ENCODE measurements around the gene ALPI.
A peak's percentile ranks its signal among the peaks of the same experiment; 100 is the strongest.
"Not testable (repeated sequence)": the region's sequence is repeated elsewhere in the genome, so short reads cannot be mapped to it uniquely, and the experiment has no call there.

The ALPI gene

DNA sequence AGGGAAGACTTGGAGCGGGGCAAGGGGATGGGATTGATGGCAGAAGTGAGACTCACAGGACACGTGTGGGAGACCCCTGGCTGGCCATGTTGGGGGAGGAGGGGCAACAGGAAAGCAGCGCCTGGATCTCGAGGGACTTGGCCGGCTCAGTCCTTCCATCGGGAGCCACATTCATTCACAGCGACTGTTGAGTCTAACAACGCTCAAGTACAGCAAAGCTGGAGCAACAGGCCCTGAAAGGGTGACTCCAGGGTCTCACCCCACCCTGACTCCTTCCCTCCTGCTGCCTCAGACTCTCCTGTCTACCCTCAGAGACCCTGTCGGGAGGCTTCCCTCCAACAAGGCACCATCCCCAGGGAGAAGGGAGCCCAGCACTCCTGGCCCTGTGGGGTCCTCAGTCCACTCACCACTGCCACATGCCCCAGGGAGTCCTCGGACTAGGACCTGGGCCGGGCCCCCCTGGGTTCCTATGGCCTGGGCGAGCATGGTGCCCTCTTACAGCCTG is 14.8 kb upstream of the ALPI start:
- no peak for DNase-seq (ENCODE audit: low read depth)
- no peak for TF ChIP-seq CTCF (conservative IDR thresholded peaks at IDR 0.05; ENCODE audit: low read depth, low read length)
- no peak overlapping the region for H3K4me3 ChIP-seq (ENCODE audit: low read length)

GRCh38 chr2:232441922-232442321 is 14.0 kb upstream of the ALPI start:
- DNase-seq (ENCODE audit: low read depth); H3K4me3 ChIP-seq (ENCODE audit: low read length): not testable (repeated sequence)

- not testable (repeated sequence) for DNase-seq (ENCODE audit: low read depth); H3K4me3 ChIP-seq (ENCODE audit: low read length)
Measured at GRCh38 chr2:232442431-232442830, 13.5 kb upstream of the ALPI start.

DNA sequence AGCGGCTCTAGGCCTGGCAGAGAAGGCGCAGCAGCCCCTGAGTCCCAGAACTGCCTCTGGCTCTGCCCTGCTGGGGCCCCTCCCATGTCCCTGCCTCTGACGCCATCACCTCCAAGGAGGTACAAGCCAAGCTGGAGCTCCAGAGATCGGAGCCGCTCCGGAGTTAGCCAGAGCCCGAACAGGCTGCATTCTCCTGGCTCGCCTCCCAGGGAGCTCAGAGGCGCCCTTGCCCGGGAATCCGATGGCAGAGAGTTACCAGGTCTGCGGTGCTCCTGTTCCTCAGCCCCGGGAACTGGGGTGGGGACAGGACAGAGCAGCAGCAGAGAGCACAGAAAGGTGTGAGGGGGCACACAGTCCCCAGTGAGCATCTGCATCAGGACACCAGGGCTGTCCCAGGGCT is 12.9 kb upstream of the ALPI start:
- H3K4me3 ChIP-seq (ENCODE audit: low read length); DNase-seq (ENCODE audit: low read depth): not testable (repeated sequence)

- H3K4me3 ChIP-seq (ENCODE audit: low read length); DNase-seq (ENCODE audit: low read depth): not testable (repeated sequence)
Measured at GRCh38 chr2:232443669-232444408, 12.1 kb upstream of the ALPI start.

DNA sequence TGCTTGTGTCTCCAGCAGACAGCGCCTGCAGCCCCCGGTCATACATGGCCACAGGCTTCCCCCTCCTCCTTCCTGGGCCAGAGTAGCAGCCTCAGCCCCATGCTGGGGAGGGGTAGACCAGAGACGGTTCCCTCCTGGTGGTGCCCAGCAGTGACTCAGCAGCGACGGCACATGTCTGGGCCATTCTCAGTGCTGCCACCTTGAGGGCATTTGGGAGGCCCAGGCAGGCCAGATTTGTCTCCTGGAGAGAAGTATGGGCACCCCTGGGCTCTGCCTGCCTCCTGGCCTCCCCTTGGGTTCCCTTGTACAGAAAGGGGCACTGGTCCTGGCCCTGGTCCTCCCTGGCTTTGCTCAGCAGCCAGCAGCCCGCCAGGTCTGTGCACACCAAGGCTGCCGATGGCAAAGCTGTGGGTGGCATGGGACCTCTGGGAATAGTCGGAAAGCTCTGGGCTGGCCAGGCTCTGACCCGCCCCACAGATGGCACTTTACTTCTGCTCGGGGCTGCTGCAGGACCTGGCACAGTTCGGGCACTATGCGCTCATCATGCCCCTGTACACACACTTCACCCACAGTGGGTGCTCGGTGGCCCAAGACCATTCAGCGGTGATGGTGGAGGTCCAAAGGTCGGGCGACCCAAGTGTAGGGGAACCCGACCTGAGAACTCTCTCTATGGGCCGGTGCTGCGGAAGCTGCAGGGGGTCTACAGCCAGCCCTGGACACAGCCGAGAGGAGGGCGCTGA is 11.4 kb upstream of the ALPI start:
- TF ChIP-seq CTCF (conservative IDR thresholded peaks at IDR 0.05; ENCODE audit: low read depth, low read length), result peak; percentile 84
- H3K4me3 ChIP-seq (ENCODE audit: low read length), result no peak overlapping the region
- DNase-seq (ENCODE audit: low read depth), result no peak

DNA sequence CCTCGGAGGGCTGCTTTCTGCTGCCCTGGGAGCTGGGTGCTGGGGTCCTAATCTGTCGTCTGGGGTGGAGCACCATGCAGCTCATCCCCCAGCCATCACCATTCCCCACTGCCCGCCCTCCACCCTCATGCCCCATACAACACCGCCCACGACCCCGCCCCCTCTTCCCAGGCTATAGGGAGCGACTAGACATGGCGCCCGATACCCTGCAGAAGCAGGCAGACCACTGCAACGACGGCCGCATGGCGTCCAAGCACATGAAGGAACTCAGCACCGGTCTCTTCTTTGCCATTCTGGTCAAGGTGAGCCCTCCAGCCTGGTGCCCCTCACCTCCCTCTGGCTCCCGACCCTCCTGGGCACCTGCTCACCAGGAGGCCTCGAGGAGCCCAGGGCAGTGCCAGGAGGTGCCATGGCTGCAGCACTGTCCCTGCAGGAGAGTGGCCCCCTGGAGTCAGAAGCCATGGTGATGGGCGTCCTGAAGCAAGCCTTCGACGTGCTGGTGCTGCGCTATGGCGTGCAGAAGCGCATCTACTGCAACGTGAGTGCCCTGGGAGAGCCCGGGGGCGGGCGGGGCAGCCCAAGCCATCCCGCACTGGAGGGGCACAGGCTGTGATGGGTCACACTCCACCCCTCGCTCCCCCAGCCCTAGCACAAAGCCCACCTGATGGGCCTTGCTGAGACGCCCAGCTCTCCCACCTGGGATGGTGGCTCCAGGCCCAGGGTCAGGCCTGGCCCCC is 10.6 kb upstream of the ALPI start:
- DNase-seq (ENCODE audit: low read depth); H3K4me3 ChIP-seq (ENCODE audit: low read length): not testable (repeated sequence)

DNA sequence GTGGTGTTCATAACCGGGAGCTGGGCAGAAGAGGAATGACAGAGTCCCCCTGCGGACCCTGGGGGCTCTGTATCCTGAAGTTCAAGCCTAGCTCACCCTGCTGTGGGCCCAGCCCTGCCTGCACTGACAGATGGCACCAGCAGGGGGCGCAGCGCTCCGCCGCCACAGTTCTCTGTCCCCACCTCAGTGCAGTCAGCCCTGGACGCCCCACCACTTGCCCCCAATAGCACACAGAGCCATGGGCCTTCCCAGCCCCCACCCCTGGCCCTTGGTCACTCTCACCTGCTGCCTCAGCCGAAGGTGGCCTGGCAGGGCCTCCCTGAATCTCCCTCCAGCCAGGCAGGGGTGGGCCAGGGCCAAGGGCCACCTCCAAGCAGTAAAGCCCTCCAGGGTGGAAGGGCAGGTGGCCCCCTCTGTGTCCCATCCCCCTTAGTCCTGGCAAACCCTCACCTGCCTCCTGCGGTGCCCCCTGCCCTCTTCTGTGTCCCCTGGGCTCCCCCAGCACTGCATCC is 9.6 kb upstream of the ALPI start:
- not testable (repeated sequence) for H3K4me3 ChIP-seq (ENCODE audit: low read length); DNase-seq (ENCODE audit: low read depth)

GRCh38 chr2:232447091-232447620 is 8.8 kb upstream of the ALPI start:
- DNase-seq (ENCODE audit: low read depth), result no peak
- no peak overlapping the region for H3K4me3 ChIP-seq (ENCODE audit: low read length)
- TF ChIP-seq CTCF (conservative IDR thresholded peaks at IDR 0.05; ENCODE audit: low read depth, low read length), result no peak

All from retinal pigment epithelial cell (primary cell).